NK-92 (cell line): ENCODE results near the gene CTNND2.

ENCODE experiments used
- DNase-seq: peaks from one replicate; lab custom pipeline; 2025; ENCODE audit not compliant: unreplicated experiment; lab: John Stamatoyannopoulos, UW

The CTNND2 gene, protein sequence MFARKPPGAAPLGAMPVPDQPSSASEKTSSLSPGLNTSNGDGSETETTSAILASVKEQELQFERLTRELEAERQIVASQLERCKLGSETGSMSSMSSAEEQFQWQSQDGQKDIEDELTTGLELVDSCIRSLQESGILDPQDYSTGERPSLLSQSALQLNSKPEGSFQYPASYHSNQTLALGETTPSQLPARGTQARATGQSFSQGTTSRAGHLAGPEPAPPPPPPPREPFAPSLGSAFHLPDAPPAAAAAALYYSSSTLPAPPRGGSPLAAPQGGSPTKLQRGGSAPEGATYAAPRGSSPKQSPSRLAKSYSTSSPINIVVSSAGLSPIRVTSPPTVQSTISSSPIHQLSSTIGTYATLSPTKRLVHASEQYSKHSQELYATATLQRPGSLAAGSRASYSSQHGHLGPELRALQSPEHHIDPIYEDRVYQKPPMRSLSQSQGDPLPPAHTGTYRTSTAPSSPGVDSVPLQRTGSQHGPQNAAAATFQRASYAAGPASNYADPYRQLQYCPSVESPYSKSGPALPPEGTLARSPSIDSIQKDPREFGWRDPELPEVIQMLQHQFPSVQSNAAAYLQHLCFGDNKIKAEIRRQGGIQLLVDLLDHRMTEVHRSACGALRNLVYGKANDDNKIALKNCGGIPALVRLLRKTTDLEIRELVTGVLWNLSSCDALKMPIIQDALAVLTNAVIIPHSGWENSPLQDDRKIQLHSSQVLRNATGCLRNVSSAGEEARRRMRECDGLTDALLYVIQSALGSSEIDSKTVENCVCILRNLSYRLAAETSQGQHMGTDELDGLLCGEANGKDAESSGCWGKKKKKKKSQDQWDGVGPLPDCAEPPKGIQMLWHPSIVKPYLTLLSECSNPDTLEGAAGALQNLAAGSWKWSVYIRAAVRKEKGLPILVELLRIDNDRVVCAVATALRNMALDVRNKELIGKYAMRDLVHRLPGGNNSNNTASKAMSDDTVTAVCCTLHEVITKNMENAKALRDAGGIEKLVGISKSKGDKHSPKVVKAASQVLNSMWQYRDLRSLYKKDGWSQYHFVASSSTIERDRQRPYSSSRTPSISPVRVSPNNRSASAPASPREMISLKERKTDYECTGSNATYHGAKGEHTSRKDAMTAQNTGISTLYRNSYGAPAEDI (N-terminal part only)

DNA sequence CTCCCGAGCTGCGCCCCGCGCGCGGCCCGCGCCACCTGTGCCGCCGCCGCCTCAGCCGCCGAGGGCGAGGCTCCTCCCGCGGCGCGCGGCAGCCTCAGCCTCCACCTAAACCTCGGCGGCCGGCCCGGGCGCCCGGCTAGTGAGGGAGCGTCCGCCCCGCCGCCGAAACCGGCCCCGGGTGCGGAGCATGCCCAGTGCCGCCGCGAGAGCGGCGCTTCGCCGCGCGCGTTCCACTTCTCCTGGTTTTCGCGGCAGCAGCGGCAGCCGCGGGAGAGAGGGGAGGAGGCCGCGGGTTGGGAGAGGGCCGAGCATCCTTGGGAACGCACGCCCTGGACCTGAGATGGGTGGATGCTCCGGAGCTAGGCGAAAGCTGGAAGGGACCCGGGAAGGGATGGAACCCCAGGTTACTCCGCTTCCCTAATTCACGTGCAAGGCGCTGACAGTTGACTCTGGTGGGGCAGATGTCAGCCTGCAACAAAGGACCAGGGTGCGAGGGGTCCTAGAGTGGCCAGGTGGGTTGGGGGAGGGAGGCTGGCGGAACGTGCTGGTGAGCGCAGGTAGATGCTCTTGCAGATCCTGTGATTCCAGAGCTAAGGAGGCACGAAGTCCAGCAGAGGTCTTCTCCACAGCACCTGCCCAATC is at the start of gene CTNND2:
Gene CTNND2 (minus strand): TSS at position 182 of the 642 bp plus-strand sequence. CDS start 593 bp downstream, outside the sequence.
- no peak for DNase-seq

DNA sequence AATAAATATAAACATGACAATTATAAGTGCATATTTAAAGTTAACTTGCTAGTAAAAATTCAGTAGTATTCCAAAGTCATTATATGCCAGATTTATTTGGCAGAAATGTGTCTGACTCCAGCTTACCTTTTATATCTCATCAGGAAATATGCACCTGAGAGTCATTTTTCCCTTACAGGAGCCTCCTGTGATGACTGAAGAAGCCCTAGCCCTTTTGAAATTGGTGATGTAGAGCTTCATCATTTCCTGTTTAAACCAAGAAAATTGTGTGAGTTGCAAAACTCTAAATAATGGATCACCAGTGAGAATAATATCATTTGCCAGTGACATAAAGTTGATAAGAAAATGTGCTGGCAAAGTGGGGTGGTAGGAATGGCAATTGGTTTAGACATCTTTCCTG is 42.1 kb upstream of the CTNND2 start:
- DNase-seq = no peak

DNA sequence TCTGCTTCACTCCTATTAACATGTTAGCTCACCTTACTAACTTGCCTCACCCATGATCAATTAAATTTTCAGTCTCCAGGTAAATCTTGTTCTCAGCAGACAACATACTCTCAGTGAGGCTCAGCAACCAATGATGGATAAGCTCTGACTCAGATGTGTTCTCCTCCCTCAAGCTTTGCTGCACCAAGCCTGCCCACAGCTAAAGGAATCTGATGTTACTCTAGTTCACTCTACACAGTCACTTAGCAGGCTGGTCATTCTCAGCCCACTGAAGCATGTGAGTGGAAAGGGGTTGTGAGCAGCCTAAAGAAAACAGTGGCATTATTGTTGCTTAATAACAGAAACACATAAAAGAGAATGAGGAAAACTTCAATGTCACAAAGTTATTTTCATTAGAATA is 37.3 kb upstream of the CTNND2 start:
- no peak for DNase-seq

DNA sequence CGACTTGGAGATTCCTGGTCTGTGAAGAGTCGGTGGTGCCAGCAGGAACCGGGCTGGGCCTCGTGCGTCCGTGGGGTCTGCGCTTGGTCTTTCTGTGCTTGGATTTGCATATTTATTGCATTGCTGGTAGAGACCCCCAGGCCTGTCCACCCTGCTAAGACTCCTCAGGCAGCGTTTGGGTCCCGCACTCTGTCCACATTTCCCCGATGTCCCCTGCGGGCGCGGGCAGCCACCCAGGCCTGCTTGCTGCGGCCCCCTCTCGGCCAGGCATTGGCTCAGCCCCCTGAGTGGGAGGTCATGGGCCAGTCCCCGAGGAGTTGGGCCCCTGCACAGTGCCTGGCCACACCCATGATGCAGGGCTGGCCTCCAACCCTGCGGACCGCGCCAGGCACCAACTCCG is 27.4 kb upstream of the CTNND2 start:
- no peak for DNase-seq

DNA sequence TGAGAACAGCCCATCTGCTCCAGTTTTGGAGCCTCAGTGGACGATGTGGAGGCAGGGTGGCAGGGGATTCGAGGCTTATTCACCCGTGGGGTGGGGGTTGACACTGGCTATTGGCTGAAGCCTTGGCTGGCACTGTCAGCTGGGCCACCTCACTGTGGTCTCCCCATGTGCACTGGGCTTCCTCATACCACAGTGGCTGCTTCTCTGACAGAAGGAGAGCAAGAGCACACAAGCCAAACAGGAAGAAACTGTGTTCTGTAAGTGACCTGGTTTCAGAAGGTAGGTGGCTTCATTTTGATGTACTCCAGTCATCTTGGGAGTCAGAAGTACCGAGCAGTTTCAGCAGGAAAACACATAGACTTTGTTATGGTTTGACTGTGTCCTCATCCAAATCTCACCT is 24.7 kb upstream of the CTNND2 start:
- DNase-seq = no peak

DNA sequence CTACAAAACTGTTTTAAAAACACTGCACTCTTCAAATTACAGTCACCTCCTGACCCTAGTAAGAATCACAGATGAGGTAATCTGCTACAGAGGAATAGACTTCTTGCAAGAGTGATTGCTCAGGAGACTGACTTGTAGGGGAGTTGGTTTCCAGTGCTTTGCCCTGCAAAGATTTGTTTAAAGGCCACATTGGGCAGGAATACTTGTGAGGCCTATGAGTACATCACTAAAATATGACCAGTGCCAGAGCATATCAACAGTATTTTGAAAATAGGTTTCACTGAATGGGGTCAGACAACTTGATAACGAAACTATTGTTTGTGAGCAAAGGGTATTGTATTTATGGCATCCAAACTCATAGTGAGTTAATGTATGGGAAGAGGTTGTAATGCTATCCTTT is 21.5 kb upstream of the CTNND2 start:
- no peak for DNase-seq

DNA sequence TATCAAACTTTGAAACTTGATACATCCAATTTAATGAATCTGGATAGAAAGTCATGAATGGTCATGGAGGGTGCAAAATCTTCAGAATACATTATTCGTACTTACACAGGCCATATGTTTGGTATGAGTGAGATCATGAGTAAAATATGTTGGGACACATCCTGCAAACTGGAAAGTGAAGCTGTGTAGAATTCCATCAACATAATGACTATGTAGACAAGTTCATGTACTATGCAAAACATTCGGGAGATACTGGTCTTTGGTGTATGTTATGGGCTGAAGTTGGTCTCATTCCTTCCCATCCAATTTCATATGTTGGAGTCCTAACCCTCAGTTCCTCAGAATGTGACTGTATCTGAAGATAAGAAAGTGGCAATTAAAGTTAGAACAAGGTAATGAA is 18.1 kb upstream of the CTNND2 start:
- no peak for DNase-seq

DNA sequence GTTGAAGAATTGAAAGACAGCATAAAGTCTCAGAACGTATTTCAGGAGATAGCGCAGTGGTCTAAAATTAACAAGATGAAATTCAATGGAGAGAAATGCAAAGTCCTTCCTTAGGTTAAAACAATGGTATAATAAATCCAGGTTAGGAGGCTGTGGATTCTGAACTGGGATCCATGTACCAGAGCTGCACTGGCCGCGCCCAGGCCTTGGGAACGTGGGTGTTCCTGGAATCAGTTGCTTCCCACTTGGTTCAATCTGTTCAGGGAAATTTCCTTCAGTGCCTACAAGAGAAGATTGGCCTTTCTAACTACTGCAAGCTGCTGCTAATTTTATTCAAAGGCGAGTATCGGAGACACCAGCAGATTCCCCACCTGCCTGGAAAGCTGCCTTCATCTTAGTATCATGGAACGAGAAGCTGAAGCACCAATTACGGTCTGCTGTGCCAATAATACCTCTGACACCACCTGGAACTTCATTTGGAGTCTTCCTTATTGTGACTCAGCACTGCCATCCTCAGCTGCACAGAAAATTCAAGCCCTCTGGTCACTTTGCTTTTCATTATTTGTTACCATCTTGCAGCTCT is 14.3 kb upstream of the CTNND2 start:
- no peak for DNase-seq

DNA sequence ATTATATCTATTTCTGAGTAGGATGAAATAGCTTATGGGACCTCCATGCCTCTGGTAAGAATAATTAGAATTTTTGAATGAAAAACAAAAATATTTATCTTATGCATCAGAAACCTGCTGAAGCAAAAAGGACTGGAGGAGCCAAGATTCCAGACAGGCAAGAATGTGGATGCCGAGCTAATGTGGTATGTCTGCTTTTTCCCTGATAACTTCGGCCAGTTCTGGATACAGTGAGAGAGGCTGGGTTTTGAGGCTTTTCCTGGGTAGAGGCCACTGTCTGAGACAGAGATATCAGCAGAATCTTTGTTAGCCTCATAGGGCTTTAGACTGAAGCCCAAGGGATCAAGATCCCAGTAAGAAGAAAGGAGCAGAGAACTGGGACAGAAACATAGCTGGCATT is 5.2 kb upstream of the CTNND2 start:
- DNase-seq = no peak

DNA sequence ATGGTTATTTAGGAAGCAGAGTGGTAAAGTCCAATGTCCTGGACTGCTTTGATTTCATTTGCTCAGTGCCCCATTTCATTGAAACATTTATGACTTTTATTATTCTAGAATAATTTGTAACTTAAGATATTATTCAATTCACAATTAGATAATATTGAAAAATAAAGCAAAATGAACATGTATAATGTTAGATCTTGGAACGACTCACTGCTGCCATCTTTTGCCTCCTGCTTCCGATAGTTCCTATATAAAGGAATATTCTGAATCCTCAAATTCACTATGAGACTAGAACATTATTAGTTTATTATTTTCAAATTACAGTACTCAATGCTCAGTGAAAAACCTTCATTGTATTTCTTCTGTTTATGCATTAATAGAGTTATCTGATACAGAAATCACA is 2.3 kb upstream of the CTNND2 start:
- no peak for DNase-seq

DNA sequence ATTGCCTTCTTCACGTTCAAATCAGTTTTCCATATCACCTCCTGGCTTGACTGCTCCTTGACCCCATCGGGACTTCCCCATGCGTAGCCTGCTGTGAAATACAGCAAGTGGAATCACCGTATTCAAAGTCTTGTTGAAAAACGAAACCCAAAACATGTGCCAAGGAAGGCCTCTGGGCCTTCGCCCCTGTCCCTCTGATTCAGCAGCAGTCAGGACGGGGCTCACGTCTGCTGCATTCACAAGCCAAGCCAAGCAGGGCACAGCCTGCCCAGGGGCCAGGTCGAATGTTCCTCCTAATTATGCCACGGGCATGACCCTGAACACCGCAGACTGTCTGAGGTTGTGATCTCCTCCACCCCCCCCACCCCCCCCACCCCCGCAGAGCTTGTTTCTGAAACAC is 960 bp upstream of the CTNND2 start:
- DNase-seq = no peak

DNA sequence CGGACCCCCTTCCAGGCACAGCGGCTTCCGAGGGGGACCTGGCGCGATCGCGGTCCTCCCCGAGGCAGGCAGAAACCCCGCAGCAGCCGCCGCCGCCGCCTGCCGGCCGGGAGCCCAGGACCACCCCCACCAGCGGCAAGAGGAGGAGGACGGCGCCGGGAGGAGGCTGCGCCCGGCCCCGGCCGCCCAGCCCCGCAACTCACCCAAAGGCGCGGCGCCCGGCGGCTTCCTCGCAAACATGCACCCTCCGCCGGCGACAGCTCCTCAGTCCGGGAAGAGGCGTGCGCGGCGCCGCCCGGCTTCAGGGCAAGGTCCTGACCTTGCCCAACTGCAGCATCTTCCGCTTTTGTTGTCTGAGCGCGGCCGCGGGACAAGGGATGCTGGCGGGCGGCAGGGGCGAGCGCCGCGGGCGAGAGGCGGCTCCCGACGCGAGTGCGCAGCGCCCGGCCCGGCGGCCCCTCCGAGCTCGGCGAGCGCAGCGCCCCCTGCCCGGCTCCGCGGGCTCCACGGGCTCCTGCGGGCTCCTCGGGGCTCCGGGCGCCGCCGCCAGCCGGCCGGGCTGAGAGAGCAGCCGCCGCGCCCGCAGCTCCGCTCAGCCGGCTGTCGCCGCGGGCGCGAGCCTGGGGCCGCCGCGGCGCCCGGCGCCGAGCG is 507 bp downstream of the CTNND2 start:
- no peak for DNase-seq

DNA sequence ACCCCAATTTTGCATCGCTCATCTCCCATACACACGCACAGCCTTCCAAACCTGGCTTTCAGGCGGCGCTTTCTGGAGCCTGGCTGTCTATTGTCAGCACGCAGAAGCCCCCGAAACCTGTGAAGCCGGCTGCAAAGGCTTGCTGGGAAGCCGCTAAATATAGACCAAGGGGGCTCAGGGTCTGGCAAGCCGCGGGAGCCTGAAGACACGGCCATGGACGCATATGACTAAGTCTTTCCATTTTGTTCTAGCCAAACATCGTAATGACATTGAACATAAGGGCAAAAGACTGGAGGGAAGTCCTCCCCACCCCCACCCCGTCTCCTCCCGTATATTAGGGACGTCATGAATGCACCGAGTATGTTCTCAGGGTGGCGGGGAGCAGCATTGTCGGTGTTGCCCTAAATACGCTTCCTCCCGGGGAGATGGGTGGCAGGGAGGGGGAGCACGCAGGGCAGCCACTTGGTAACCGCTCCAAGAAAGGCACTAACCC is 1.1 kb downstream of the CTNND2 start:
- DNase-seq = no peak

DNA sequence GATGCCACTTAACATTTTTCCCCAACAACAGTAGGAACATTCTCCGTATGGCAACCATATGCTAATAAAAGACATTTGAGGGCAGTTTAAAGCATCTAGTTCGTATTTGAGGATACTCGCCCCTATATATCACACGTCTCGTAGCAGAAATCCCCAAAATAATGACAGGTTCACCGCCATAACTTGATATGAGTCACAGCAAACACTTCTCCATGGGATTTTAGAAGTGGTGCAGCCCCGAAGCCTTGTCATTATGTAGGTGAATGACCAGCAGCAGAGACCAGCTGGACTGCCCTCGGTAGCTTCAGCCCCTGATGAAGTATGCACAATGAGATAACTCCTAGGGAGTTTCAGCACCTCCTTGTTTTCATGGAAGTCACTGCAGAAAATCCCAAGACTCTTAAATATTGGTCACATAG is 2.0 kb downstream of the CTNND2 start:
- no peak for DNase-seq

DNA sequence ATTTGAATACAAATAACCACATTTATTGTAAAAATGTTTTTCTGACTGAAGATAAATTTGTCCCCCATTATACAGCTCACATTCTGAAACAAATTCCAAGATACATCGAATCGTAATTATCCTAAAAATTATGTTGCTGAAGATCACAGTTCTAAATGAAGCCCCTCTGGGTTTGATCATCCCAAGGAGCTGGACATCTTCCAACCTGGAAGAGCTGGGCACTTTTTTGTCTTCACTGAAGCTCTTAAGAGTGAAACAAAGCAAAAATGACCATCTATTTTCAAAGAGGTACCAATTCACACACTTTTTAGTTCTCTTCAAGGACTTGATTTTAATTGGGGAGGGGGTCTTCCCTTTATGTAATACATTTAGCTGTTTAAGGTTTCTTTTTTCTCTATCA is 5.5 kb downstream of the CTNND2 start:
- no peak for DNase-seq

DNA sequence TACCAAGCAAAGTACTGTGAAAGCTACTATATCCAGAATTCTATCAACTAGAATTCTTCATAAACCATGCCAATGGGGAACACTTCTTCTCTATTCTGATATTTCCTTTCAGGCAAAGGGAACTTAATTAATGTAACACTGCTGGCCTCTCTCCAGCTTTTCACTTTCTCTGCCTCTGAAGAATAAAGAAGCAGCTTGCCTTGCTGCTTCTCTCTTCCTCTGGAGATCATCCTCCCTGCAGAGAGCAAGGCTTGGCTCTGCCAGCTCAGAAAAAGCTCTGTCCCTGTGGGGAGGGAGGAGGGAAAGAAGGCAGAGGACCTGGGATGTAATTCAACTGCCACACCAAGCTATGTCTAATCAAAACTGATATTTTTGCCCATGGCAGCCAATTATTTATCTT is 6.5 kb downstream of the CTNND2 start:
- no peak for DNase-seq

DNA sequence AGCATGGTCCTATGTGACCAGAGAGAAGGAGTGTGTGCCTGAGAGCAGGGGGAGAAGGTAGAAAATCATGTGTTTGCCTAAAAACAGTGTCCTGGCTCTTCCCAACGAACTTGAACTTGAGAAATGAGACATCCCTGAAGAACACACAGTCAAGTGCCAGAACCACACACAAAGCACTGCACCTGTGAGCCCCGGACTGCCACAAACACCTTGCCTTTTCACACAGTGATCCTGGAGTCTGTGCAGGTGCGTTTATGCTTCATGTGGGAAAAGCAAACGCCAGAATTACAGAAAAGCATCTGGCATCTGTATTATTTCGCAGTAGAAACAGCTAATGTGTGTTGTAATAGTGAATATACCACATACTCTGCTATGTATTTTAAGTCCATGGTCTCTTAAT is 9.3 kb downstream of the CTNND2 start:
- no peak for DNase-seq

DNA sequence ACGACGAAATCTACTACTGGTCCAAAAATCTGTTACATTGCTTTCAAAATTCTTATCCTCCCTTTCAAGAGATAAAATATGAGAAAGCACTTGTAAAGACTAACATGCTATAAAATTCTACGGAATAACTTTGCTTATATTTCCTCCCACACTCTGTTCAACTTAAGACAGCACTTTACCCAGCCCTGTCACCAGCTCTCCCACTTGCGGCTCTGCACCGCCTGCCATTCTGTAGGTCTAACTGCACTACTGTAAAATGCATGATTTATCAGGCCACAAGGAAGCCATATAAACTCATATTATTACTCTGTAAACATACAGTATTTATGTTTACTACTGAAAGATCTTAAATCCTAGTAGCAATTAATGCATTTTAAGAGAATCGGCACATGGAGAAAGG is 11.4 kb downstream of the CTNND2 start:
- no peak for DNase-seq

DNA sequence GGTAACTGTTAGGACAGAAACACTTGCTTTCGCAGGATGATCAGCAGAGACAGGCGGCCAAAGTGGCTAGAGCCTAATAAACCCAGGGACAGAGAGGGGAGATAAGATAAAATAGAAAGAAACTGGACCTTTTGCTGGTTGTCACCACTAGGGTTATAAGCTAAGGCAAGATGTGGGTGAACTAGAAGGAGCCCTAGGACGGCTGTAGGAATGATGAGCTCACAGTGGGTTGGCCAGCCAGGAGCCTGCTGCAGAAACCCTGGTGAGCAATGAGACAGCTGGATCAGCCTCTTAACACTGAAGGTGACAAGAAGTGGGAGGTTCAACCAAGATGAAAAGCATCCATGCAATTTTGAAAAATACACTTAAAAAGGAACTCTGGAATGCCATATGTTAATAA is 13.5 kb downstream of the CTNND2 start:
- DNase-seq = no peak

DNA sequence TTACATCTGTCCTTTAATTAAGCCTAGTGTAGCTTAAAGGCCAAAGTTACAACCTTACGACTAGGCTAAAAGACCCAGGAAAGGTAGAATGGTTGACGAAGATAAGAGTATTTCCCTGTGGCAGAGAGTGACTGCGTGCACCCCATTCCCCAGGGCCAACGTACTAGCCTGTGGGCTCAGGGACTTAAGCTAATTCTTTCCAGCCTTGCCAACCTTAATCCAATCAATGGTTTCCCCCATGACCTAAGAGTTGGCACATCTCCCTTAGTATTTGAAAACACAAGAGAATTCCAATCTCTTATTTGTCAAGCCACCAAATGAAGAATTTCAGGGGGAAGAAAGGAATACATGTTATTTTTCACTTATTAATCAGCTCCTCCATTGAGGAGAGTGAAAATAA is 16.0 kb downstream of the CTNND2 start:
- DNase-seq = no peak
